Endothelial cell (in vitro differentiated cells): Measurements from ENCODE around the gene PPP2R2C. TPM values are rescaled to one million over a fixed set of nuclear protein-coding genes. Genes with fewer than 3 reads are reported as not detected.

Experiments used
- DNase-seq: peaks from one replicate; pipeline ENCODE4 v3.0.0; 2021; ENCODE audit warnings: low spot score
- H3K27ac Mint-ChIP-seq: one replicate; pipeline ENCODE4 v1.8.0; 2021; ENCODE audit warnings: mixed read lengths, inconsistent platforms; ENCODE audit not compliant: unreplicated experiment
- H3K27me3 Mint-ChIP-seq: one replicate; pipeline ENCODE4 v1.8.0; 2021; ENCODE audit warnings: mild to moderate bottlenecking, moderate library complexity, mixed read lengths, inconsistent platforms; ENCODE audit not compliant: unreplicated experiment
- H3K36me3 Mint-ChIP-seq: one replicate; pipeline ENCODE4 v1.8.0; 2021; ENCODE audit warnings: mild to moderate bottlenecking, low read depth, mixed read lengths, inconsistent platforms; ENCODE audit not compliant: unreplicated experiment
- H3K4me1 Mint-ChIP-seq: one replicate; pipeline ENCODE4 v1.8.0; 2021; ENCODE audit warnings: mild to moderate bottlenecking, mixed read lengths, inconsistent platforms; ENCODE audit not compliant: unreplicated experiment
- H3K4me3 Mint-ChIP-seq: one replicate; pipeline ENCODE4 v1.8.0; 2021; ENCODE audit warnings: mild to moderate bottlenecking, mixed read lengths, inconsistent platforms; ENCODE audit not compliant: unreplicated experiment
- H3K9me3 Mint-ChIP-seq: one replicate; pipeline ENCODE4 v1.8.0; 2021; ENCODE audit warnings: mixed read lengths, inconsistent platforms; ENCODE audit not compliant: unreplicated experiment
- CTCF ChIP-seq: fragments of 200-600 bp; sonication (generic); IDR thresholded peaks from one replicate; pipeline ENCODE4 v1.5.0; 2021; ENCODE audit warnings: antibody characterized with exemption; ENCODE audit not compliant: unreplicated experiment
- total RNA-seq: library from RNA; stranded (reverse); fragmentation: NEBNext Ultra II Directional; extraction: Animal tissue kit (Norgen Biotek cat#: 25700); gene quantifications from one replicate; pipeline ENCODE4 v1.2.1, GENCODE V29; 2021; ENCODE audit not compliant: unreplicated experiment

The PPP2R2C gene
- total RNA-seq, 1 donor from 2014 or later, result 1.7 TPM

GRCh38 chr4:6373541-6374410 is 98.6 kb downstream of the PPP2R2C start:
- no peak for TF ChIP-seq CTCF
- Mint-ChIP-seq H3K4me3 (no peak overlapping the region), H3K27me3 (peaks cover 9% of the 10 kb centered on the region), H3K9me3 (peaks cover under 1% of the 10 kb centered on the region), H3K4me1 (no peaks in the 10 kb centered on the region), H3K27ac (no peak overlapping the region), H3K36me3 (no peaks in the 10 kb centered on the region)
- DNase-seq, result no peak

GRCh38 chr4:6372649-6373525 is 99.5 kb downstream of the PPP2R2C start:
- no peaks in the 10 kb centered on the region for H3K9me3 Mint-ChIP-seq
- peak; percentile 50 for DNase-seq

GRCh38 chr4:6371812-6372211 is 100.6 kb downstream of the PPP2R2C start:
- H3K36me3 Mint-ChIP-seq, result peaks cover 3% of the 10 kb centered on the region
- no peak overlapping the region for H3K27ac Mint-ChIP-seq
- H3K9me3 Mint-ChIP-seq, result no peaks in the 10 kb centered on the region
- peaks cover 11% of the 10 kb centered on the region for H3K27me3 Mint-ChIP-seq
- TF ChIP-seq CTCF, result no peak
- H3K4me3 Mint-ChIP-seq, result no peak overlapping the region
- no peaks in the 10 kb centered on the region for H3K4me1 Mint-ChIP-seq
- no peak for DNase-seq

More at GRCh38 chr4:6372649-6373525, 99.5 kb downstream of the PPP2R2C start:
- H3K4me1 Mint-ChIP-seq, result no peaks in the 10 kb centered on the region
- H3K4me3 Mint-ChIP-seq, result no peak overlapping the region
- no peak for TF ChIP-seq CTCF
- H3K27ac Mint-ChIP-seq, result no peak overlapping the region
- peaks cover 3% of the 10 kb centered on the region for H3K36me3 Mint-ChIP-seq
- H3K27me3 Mint-ChIP-seq, result peaks cover 12% of the 10 kb centered on the region

- H3K27ac Mint-ChIP-seq, result no peak overlapping the region
- H3K27me3 Mint-ChIP-seq, result peaks cover 9% of the 10 kb centered on the region
Measured at GRCh38 chr4:6371271-6371670, 101.1 kb downstream of the PPP2R2C start.

More at GRCh38 chr4:6371271-6371670, 101.1 kb downstream of the PPP2R2C start:
- no peaks in the 10 kb centered on the region for H3K4me1 Mint-ChIP-seq
- TF ChIP-seq CTCF, result no peak
- peaks cover 3% of the 10 kb centered on the region for H3K36me3 Mint-ChIP-seq
- no peak overlapping the region for H3K4me3 Mint-ChIP-seq
- no peaks in the 10 kb centered on the region for H3K9me3 Mint-ChIP-seq
- DNase-seq, result no peak
